Ectodermal cell (in vitro differentiated cells): ENCODE measurements around the gene ERGIC1.
A peak's percentile ranks its signal among the peaks of the same experiment; 100 is the strongest.

Source experiments
- H3K27ac ChIP-seq: 2 replicates; pipeline ENCODE4 v1.7.0; 2013; ENCODE audit warnings: mild to moderate bottlenecking, low read depth, low read length; ENCODE audit not compliant: insufficient read depth, poor library complexity, severe bottlenecking
- H3K27me3 ChIP-seq: 2 replicates; pipeline ENCODE4 v1.7.0; 2013; ENCODE audit warnings: mild to moderate bottlenecking, low read length; ENCODE audit not compliant: insufficient read depth, control insufficient read depth, poor library complexity, severe bottlenecking
- H3K36me3 ChIP-seq: one replicate; pipeline ENCODE4 v1.7.0; 2013; ENCODE audit warnings: low read length; ENCODE audit not compliant: control insufficient read depth, insufficient read depth
- H3K4me1 ChIP-seq: one replicate; pipeline ENCODE4 v1.7.0; 2013; ENCODE audit warnings: low read length; ENCODE audit not compliant: control insufficient read depth, insufficient read depth
- H3K4me3 ChIP-seq: 2 replicates; pipeline ENCODE4 v1.7.0; 2013; ENCODE audit warnings: low read depth, low read length, control low read depth; ENCODE audit not compliant: insufficient read depth
- H3K9me3 ChIP-seq: 2 replicates; pipeline ENCODE4 v1.7.0; 2013; ENCODE audit warnings: mild to moderate bottlenecking, low read length, moderate library complexity; ENCODE audit not compliant: control insufficient read depth
- WGBS, 2 experiments: methylation state at CpG; one replicate each; pipeline ENCODE4 v1.1.7; 2013; ENCODE audit warnings: missing lambda C conversion rate in 2 of 2; 5-methylcytosine and 5-hydroxymethylcytosine counted together

ERGIC1 gene

GRCh38 chr5:172791726-172792445 is 42.2 kb upstream of the ERGIC1 start:
- Histone ChIP-seq H3K4me3 (no peak overlapping the region), H3K4me1 (peaks cover 11% of the 10 kb centered on the region), H3K27me3 (no peaks in the 10 kb centered on the region), H3K27ac (no peak overlapping the region), H3K36me3 (no peaks in the 10 kb centered on the region), H3K9me3 (no peaks in the 10 kb centered on the region)
- 93% methylated on average over 10 of the region's 10 CpGs for WGBS, 2 experiments

DNA sequence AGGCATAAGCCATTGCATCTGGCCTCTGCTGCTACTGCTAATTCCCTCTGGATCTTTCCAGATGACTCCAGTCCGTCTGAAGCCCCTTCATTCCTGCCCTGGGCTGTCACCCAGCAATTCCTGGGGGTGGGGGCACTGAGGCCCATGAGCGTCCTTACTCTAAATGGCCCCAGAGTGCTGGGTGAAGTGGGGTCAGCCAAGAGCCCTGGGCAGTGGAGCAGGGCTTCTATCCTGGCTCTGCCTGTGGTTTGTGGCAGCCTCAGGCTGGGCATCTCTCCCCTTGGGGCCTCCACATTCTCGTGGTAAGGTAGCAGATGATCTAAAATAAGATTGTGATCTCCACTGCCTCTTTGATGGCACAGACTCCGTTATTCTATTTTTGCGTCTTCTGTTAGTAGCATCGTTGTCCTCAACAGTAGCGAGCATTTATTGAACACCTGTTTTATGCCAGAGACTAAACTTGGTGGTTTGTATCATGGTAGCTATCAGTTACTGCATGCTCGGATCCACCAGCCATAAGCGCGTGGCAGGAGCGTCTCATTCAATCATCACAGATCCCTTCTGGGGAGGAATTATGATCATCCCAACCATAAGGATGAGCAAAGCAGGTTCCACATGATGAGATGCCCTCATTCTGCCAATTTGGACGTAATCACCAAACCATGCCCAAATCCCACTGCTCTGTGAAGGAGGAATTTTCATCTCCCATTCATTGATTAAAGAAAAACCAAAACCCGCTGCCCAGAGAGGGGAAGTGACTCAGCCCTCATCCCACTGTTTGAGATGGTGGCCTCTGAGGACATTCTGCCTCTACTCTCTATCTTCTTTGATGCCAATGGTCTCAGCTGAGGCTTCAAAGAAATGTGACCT is 41.1 kb upstream of the ERGIC1 start:
- Histone ChIP-seq H3K9me3 (no peaks in the 10 kb centered on the region), H3K27me3 (no peaks in the 10 kb centered on the region), H3K27ac (no peak overlapping the region), H3K4me3 (no peak overlapping the region), H3K4me1 (peaks cover 11% of the 10 kb centered on the region), H3K36me3 (no peaks in the 10 kb centered on the region)
- 92 to 95% methylated on average over 13 of the region's 13 CpGs for WGBS, 2 experiments

GRCh38 chr5:172793577-172794488 is 40.2 kb upstream of the ERGIC1 start:
- Histone ChIP-seq H3K27me3 (no peaks in the 10 kb centered on the region), H3K27ac (peak overlapping the region; percentile 26), H3K4me3 (no peak overlapping the region), H3K36me3 (no peaks in the 10 kb centered on the region), H3K9me3 (no peaks in the 10 kb centered on the region), H3K4me1 (peaks cover 11% of the 10 kb centered on the region)
- WGBS, 2 experiments = 91 to 92% methylated on average over 17 of the region's 17 CpGs

GRCh38 chr5:172795318-172795977 is 38.6 kb upstream of the ERGIC1 start:
- no peak overlapping the region for H3K27ac ChIP-seq
- H3K27me3 ChIP-seq = no peaks in the 10 kb centered on the region
- no peaks in the 10 kb centered on the region for H3K4me1 ChIP-seq
- 82 to 83% methylated on average over 13 of the region's 13 CpGs for WGBS, 2 experiments
- no peaks in the 10 kb centered on the region for H3K9me3 ChIP-seq
- H3K36me3 ChIP-seq = no peaks in the 10 kb centered on the region
- H3K4me3 ChIP-seq = no peak overlapping the region

- H3K27me3 ChIP-seq = no peaks in the 10 kb centered on the region
- no peaks in the 10 kb centered on the region for H3K36me3 ChIP-seq
- no peaks in the 10 kb centered on the region for H3K4me1 ChIP-seq
- H3K9me3 ChIP-seq = no peaks in the 10 kb centered on the region
- no peak overlapping the region for H3K27ac ChIP-seq
- no peak overlapping the region for H3K4me3 ChIP-seq
- WGBS, 2 experiments = 89 to 94% methylated on average over 6 of the region's 6 CpGs
Observed at GRCh38 chr5:172796306-172796705, 37.7 kb upstream of the ERGIC1 start.

DNA sequence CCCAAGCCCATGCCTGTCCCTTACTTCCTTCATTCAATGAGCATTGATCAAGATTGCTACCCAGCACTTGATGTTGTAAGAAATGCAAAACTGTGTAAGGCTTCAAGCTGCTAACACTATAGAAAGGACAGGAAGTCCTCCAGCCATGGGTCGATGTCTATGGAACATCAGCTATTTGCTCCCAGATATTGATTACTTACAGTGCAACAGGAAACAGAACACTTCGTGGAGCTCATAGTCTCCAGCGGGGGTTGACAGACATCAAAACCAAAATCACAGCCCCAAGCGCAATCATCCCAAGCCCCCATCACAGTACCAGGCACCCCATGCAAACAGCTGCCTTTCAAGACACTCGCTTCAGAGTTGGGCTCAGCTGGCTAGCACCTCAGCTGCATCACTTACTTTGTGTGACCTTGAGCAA is 36.3 kb upstream of the ERGIC1 start:
- 75 to 83% methylated on average over 5 of the region's 5 CpGs for WGBS, 2 experiments
- no peaks in the 10 kb centered on the region for H3K4me1 ChIP-seq
- H3K27me3 ChIP-seq = no peaks in the 10 kb centered on the region
- H3K27ac ChIP-seq = no peak overlapping the region
- no peaks in the 10 kb centered on the region for H3K36me3 ChIP-seq
- no peak overlapping the region for H3K4me3 ChIP-seq
- no peaks in the 10 kb centered on the region for H3K9me3 ChIP-seq

- Histone ChIP-seq H3K4me1 (no peaks in the 10 kb centered on the region), H3K9me3 (no peaks in the 10 kb centered on the region), H3K27ac (no peak overlapping the region), H3K4me3 (no peak overlapping the region), H3K27me3 (no peaks in the 10 kb centered on the region), H3K36me3 (no peaks in the 10 kb centered on the region)
- 89 to 92% methylated on average over 13 to 14 of the region's 14 CpGs for WGBS, 2 experiments
Observed at GRCh38 chr5:172798422-172799215, 35.4 kb upstream of the ERGIC1 start.

DNA sequence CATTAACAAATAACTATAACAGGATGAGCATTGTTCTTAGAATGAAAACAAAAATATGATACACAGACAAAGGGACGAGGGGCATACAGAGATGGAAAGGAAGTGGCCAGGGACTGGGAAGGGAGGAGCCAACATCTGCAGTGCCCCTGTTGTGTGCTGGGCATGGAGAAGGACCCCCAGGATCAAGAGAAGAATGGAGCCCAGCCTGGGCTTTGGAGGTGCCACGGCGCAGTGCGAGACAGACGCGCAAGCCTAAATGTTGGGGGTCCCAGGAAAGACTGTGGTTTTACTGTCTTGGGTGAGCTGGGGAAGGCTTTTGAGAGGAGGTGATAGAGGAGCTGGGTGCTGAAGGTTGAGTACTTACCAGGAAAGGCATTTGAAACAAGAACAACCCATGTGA is 34.6 kb upstream of the ERGIC1 start:
- H3K4me1 ChIP-seq = no peaks in the 10 kb centered on the region
- H3K36me3 ChIP-seq = no peaks in the 10 kb centered on the region
- H3K27me3 ChIP-seq = no peaks in the 10 kb centered on the region
- no peaks in the 10 kb centered on the region for H3K9me3 ChIP-seq
- no peak overlapping the region for H3K27ac ChIP-seq
- no peak overlapping the region for H3K4me3 ChIP-seq
- WGBS, 2 experiments = 94 to 97% methylated on average over 6 of the region's 6 CpGs

DNA sequence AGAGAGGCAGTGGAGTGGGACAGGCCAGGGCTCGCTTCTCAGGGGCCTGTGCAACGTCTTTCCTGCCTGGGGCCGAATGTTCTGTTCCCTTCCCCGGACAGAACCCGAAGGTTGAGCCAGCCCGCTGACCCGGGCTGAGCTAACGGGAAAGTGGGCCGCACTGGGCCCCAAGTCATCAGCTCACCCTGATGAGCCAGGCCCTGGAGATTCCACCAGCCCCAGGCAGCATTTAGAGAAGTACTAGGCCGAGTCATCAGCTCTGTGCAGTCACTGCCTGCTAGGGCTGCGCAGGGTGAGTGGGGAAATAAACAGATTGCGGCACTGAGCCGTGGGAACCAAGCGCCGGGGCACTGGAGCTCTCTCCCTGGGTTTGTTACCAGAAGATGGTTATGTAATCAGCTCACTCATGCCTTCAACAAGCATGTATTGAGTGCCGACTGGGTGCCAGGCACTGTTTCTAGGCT is 33.9 kb upstream of the ERGIC1 start:
- Histone ChIP-seq H3K27me3 (no peaks in the 10 kb centered on the region), H3K27ac (no peak overlapping the region), H3K36me3 (no peaks in the 10 kb centered on the region), H3K4me1 (no peaks in the 10 kb centered on the region), H3K4me3 (no peak overlapping the region), H3K9me3 (no peaks in the 10 kb centered on the region)
- WGBS, 2 experiments = 91 to 95% methylated on average over 16 of the region's 16 CpGs
